ENCODE data around the gene RNASEL.
A peak's percentile ranks its signal among the peaks of the same experiment; 100 is the strongest.
"Not testable (repeated sequence)": the region's sequence is repeated elsewhere in the genome, so short reads cannot be mapped to it uniquely, and the experiment has no call there.

The RNASEL gene

GRCh38 chr1:182556279-182556678 lies 32.8 kb downstream of the RNASEL start:
- no peak overlapping the region for H3K27ac ChIP-seq
- no peak for TF ChIP-seq ZFX (IDR thresholded peaks at IDR 0.05)

GRCh38 chr1:182555493-182555892 lies 33.6 kb downstream of the RNASEL start:
- TF ChIP-seq CTCF (conservative IDR thresholded peaks at IDR 0.05): no peak
- TF ChIP-seq ZFX (IDR thresholded peaks at IDR 0.05): no peak

GRCh38 chr1:182552527-182552926 lies 36.5 kb downstream of the RNASEL start:
- H3K27ac ChIP-seq: no peak overlapping the region
- TF ChIP-seq ZFX (IDR thresholded peaks at IDR 0.05) (no peak), CTCF (conservative IDR thresholded peaks at IDR 0.05) (no peak)

More at GRCh38 chr1:182555493-182555892, 33.6 kb downstream of the RNASEL start:
- H3K27ac ChIP-seq: no peak overlapping the region

- no peak for TF ChIP-seq ZFX (IDR thresholded peaks at IDR 0.05)
- no peak for TF ChIP-seq CTCF (conservative IDR thresholded peaks at IDR 0.05)
- H3K27ac ChIP-seq: no peak overlapping the region
Measured at GRCh38 chr1:182549811-182550210, 39.2 kb downstream of the RNASEL start.

- H3K27ac ChIP-seq: no peak overlapping the region
- TF ChIP-seq ZFX (IDR thresholded peaks at IDR 0.05): no peak
- TF ChIP-seq CTCF (conservative IDR thresholded peaks at IDR 0.05): no peak
Measured at GRCh38 chr1:182549346-182549745, 39.7 kb downstream of the RNASEL start.

- H3K27ac ChIP-seq: no peak overlapping the region
- TF ChIP-seq ZFX (IDR thresholded peaks at IDR 0.05) (no peak), CTCF (conservative IDR thresholded peaks at IDR 0.05) (no peak)
Measured at GRCh38 chr1:182533896-182534295, 55.2 kb downstream of the RNASEL start.

- not testable (repeated sequence) for H3K27ac ChIP-seq
Measured at GRCh38 chr1:182528206-182528605, 60.9 kb downstream of the RNASEL start.

GRCh38 chr1:182527680-182528079 lies 61.4 kb downstream of the RNASEL start:
- H3K27ac ChIP-seq: no peak overlapping the region

More at GRCh38 chr1:182527680-182528079, 61.4 kb downstream of the RNASEL start:
- peak; percentile 20 for TF ChIP-seq CTCF (conservative IDR thresholded peaks at IDR 0.05)
- no peak for TF ChIP-seq ZFX (IDR thresholded peaks at IDR 0.05)

Data from C4-2B (cell line).